Pancreas (tissue), 10 donors: ENCODE measurements around the gene SGMS1. TPM values are rescaled to one million over a fixed set of nuclear protein-coding genes. Genes with fewer than 3 reads are reported as not detected.

ENCODE experiments used
- ATAC-seq, 4 donors: fragments of 200-7000 bp; cut with Tn5 transposase; one replicate each; pipeline versions ENCODE4 v1.8.0 to v1.9.1; 2020; ENCODE audit warnings: mild to moderate bottlenecking in 4 of 4, moderate library complexity in 4 of 4
- DNase-seq, 6 donors: peaks; one replicate each; pipeline ENCODE4 v3.0.0-alpha.2; 2020
- FAIRE-seq: peaks from 2 replicates; lab custom pipeline; 2012; peaks lifted over from hg19 to GRCh38; lab: Jason Lieb, UNC
- H3K27ac ChIP-seq, 4 donors: fragments of 200-600 bp; sonication (generic); 1 replicate in 3 of 4; 2 replicates in 1 of 4; pipeline versions ENCODE4 v1.5.0 to v1.8.0; 2020
- H3K27me3 ChIP-seq, 4 donors: fragments of 200-600 bp; one replicate each; pipeline ENCODE4 v1.8.0; 2021
- H3K36me3 ChIP-seq, 3 donors: fragments of 200-600 bp; sonication (generic) in 1 of 3; one replicate each; pipeline versions ENCODE4 v1.5.0 to v1.8.0; 2020 to 2021
- H3K4me1 ChIP-seq, 3 donors: fragments of 200-600 bp; one replicate each; pipeline ENCODE4 v1.8.0; 2021
- H3K4me3 ChIP-seq, 4 donors: fragments of 200-600 bp; sonication (generic) in 2 of 4; one replicate each; pipeline versions ENCODE4 v1.5.0 to v1.8.0; 2020 to 2021
- H3K9me3 ChIP-seq, 4 donors: fragments of 200-600 bp; one replicate each; pipeline ENCODE4 v1.8.0; 2021
- CTCF ChIP-seq, 4 donors: fragments of 200-600 bp; sonication (generic) in 3 of 4; IDR thresholded peaks; one replicate each; pipeline versions ENCODE4 v1.5.0 to v1.8.0; 2021; ENCODE audit warnings: antibody characterized with exemption in 4 of 4
- WGBS, 2 donors: extraction: QIAGEN DNeasy Blood & Tissue Kit; methylation state at CpG; one replicate each; pipeline ENCODE4 v1.1.7; 2013; 5-methylcytosine and 5-hydroxymethylcytosine counted together
- intact Hi-C, 3 donors: fragments of 100-400 bp; cut with DNase I; formaldehyde crosslinking; loops; one replicate each; pipeline versions ENCODE4 v1.11.1 to v1.14.2; 2022
- polyA plus RNA-seq, 2 donors: library from polyadenylated mRNA; stranded (reverse); fragments of 200-250 nt; gene quantifications; one replicate each; pipeline ENCODE4 v1.2.3, GENCODE V29; 2013
- total RNA-seq, 6 donors: library from RNA; stranded (reverse); fragmentation: NEBNext Ultra II Directional in 4 of 6; extraction: Animal tissue kit (Norgen Biotek cat#: 25700) in 4 of 6; gene quantifications; one replicate each; pipeline versions ENCODE4 v1.2.1 to v1.2.4, GENCODE V29; 2021 to 2023
- donor health status: healthy with polysubstance abuse.
- donor health status: DM: no; HTN: no; CAD: no; lungs with moderate emphysema.
- donor health status: DM: no; HTN: no; CAD: no.
- donor health status: control.
- donor health status: control.
- donor health status: Bipolar disorder and iron deficiency.
- donor health status: DM: yes; HTN: yes; CAD: no.
- donor health status: DM: no; HTN: no; CAD: no.
- donor health status: DM: no; HTN: no; CAD: no.
- donor health status: DM: yes; HTN: yes; CAD: no.

SGMS1 gene
- total and polyA plus RNA-seq, 8 donors, result 4.8 to 21.6 (median 13.2) TPM

GRCh38 chr10:50324046-50324445, 299.7 kb downstream of the SGMS1 start:
- Histone ChIP-seq H3K27ac (no peak overlapping the region), H3K4me3 (no peak overlapping the region), H3K27me3 (no peaks in the 10 kb centered on the region), H3K9me3 (no peaks in the 10 kb centered on the region), H3K36me3 (no peaks in the 10 kb centered on the region), H3K4me1 (peaks cover 0 to 10% (median 4%) of the 10 kb centered on the region in 3 donors)
- FAIRE-seq (no peak), DNase-seq (no peak), ATAC-seq (no peak)
- intact Hi-C loops, result no loop called here
- no peak for TF ChIP-seq CTCF (IDR thresholded peaks at IDR 0.05)
- 96 to 100% methylated on average over 2 of the region's 2 CpGs for WGBS, 2 donors

GRCh38 chr10:50322077-50322476, 301.7 kb downstream of the SGMS1 start:
- Histone ChIP-seq H3K27ac (no peak overlapping the region), H3K36me3 (no peaks in the 10 kb centered on the region), H3K27me3 (no peaks in the 10 kb centered on the region), H3K4me3 (no peak overlapping the region), H3K4me1 (peaks cover 0 to 10% (median 0%) of the 10 kb centered on the region in 3 donors), H3K9me3 (no peaks in the 10 kb centered on the region)
- ATAC-seq, result no peak
- no peak for FAIRE-seq
- DNase-seq, result no peak
- intact Hi-C loops, result no loop called here
- TF ChIP-seq CTCF (IDR thresholded peaks at IDR 0.05), result no peak
- 85 to 87% methylated on average over 3 of the region's 3 CpGs for WGBS, 2 donors

GRCh38 chr10:50318129-50318528, 305.6 kb downstream of the SGMS1 start:
- Histone ChIP-seq H3K27ac (no peak overlapping the region), H3K36me3 (no peaks in the 10 kb centered on the region), H3K27me3 (no peaks in the 10 kb centered on the region), H3K4me1 (no peaks in the 10 kb centered on the region), H3K4me3 (no peak overlapping the region), H3K9me3 (no peaks in the 10 kb centered on the region)
- intact Hi-C loops, result no loop called here
- ATAC-seq (no peak), FAIRE-seq (no peak), DNase-seq (no peak)
- no peak for TF ChIP-seq CTCF (IDR thresholded peaks at IDR 0.05)

GRCh38 chr10:50316695-50317648, 306.8 kb downstream of the SGMS1 start:
- ATAC-seq (no peak), FAIRE-seq (no peak)
- whole genome bisulfite sequencing, 2 donors, result 91 to 97% methylated on average over 5 of the region's 5 CpGs

More at GRCh38 chr10:50316695-50317648, 306.8 kb downstream of the SGMS1 start:
- DNase-seq, result no peak
- Histone ChIP-seq H3K36me3 (no peaks in the 10 kb centered on the region), H3K4me3 (no peak overlapping the region), H3K27me3 (no peaks in the 10 kb centered on the region), H3K27ac (no peak overlapping the region), H3K9me3 (no peaks in the 10 kb centered on the region), H3K4me1 (no peaks in the 10 kb centered on the region)
- no peak for TF ChIP-seq CTCF (IDR thresholded peaks at IDR 0.05)
- intact Hi-C loops, result no loop called here
